HL-60 (cell line): Measurements from ENCODE around the gene MRPL1.

Experiments used
- CTCF ChIP-seq: IDR thresholded peaks from one replicate; pipeline ENCODE4 v1.5.1; 2011; ENCODE audit warnings: low read length, control low read depth, inconsistent platforms; ENCODE audit not compliant: insufficient read depth
- GABPA ChIP-seq: IDR thresholded peaks from 2 replicates; pipeline ENCODE4 v1.6.1; 2012; ENCODE audit warnings: low read depth
- POLR2AphosphoS5 ChIP-seq: IDR thresholded peaks from 2 replicates; pipeline ENCODE4 v1.6.1; 2012; ENCODE audit warnings: low read depth
- REST ChIP-seq: IDR thresholded peaks from 2 replicates; pipeline ENCODE4 v1.6.1; 2012; ENCODE audit warnings: low read depth; ENCODE audit not compliant: insufficient replicate concordance

GRCh38 chr4:77952457-77952856 lies 89.8 kb downstream of the MRPL1 start:
- TF ChIP-seq CTCF (no peak), GABPA (no peak), REST (no peak), POLR2AphosphoS5 (no peak)
